HepG2 (cell line): ENCODE results near the gene NFATC3. TPM values are rescaled to one million over a fixed set of nuclear protein-coding genes. Genes with fewer than 3 reads are reported as not detected.

Experiments used
- CEBPG ChIP-seq: IDR thresholded peaks from 2 replicates; pipeline ENCODE4 v1.6.1; 2016
- HDAC6 ChIP-seq: fragments of 200-600 bp; sonication (generic); IDR thresholded peaks from 2 replicates; pipeline ENCODE4 v1.7.0; 2017; ENCODE audit warnings: mild to moderate bottlenecking, antibody characterized with exemption, low read length, low read depth
- HNRNPH1 ChIP-seq: fragments of 200-400 bp; formaldehyde crosslinking; optimal IDR thresholded peaks from 2 replicates; pipeline ENCODE3; 2017; ENCODE audit warnings: mild to moderate bottlenecking, low read depth, low read length
- KDM5B ChIP-seq: sonication (generic); formaldehyde crosslinking; IDR thresholded peaks from 2 replicates; pipeline ENCODE4 v1.4.0; 2020; ENCODE audit warnings: missing genetic modification reagents, mild to moderate bottlenecking, borderline replicate concordance
- KLF9 ChIP-seq: IDR thresholded peaks from 2 replicates; pipeline ENCODE4 v1.6.1; 2016; ENCODE audit warnings: low read depth
- MED1 ChIP-seq: sonication (generic); formaldehyde crosslinking; IDR thresholded peaks from 2 replicates; pipeline ENCODE4 v1.4.0; 2020; ENCODE audit warnings: missing genetic modification reagents
- MIER3 ChIP-seq: IDR thresholded peaks from 2 replicates; pipeline ENCODE4 v1.6.1; 2016; ENCODE audit warnings: missing compliant biosample characterization, borderline replicate concordance
- NFKB2 ChIP-seq: sonication (generic); formaldehyde crosslinking; IDR thresholded peaks from 2 replicates; pipeline ENCODE4 v1.4.0; 2020; ENCODE audit warnings: missing genetic modification reagents, borderline replicate concordance
- NR1H2 ChIP-seq: sonication (generic); formaldehyde crosslinking; IDR thresholded peaks from 2 replicates; pipeline ENCODE4 v1.8.1; 2022; ENCODE audit warnings: low read depth, missing genetic modification reagents, borderline replicate concordance
- RBM22 ChIP-seq: fragments of 200-400 bp; formaldehyde crosslinking; optimal IDR thresholded peaks from 2 replicates; pipeline ENCODE3; 2017; ENCODE audit warnings: mild to moderate bottlenecking, low read length, moderate library complexity
- RFX3 ChIP-seq: IDR thresholded peaks from 2 replicates; pipeline ENCODE4 v1.6.1; 2016; ENCODE audit warnings: missing biosample characterization, missing genetic modification reagents
- SMAD9 ChIP-seq: sonication (generic); formaldehyde crosslinking; IDR thresholded peaks from 2 replicates; pipeline ENCODE4 v1.5.1; 2020; ENCODE audit warnings: mild to moderate bottlenecking, missing genetic modification reagents
- TEAD3 ChIP-seq: optimal IDR thresholded peaks from 2 replicates; pipeline ENCODE3; 2016; ENCODE audit warnings: borderline replicate concordance
- TOE1 ChIP-seq: sonication (generic); formaldehyde crosslinking; IDR thresholded peaks from 2 replicates; pipeline ENCODE4 v1.4.0; 2020; ENCODE audit warnings: mild to moderate bottlenecking, missing genetic modification reagents
- ZBTB42 ChIP-seq: sonication (generic); formaldehyde crosslinking; IDR thresholded peaks from 2 replicates; pipeline ENCODE4 v1.5.0; 2020; ENCODE audit warnings: mild to moderate bottlenecking, missing genetic modification reagents
- ZEB1 ChIP-seq: IDR thresholded peaks from 2 replicates; pipeline ENCODE4 v1.6.1; 2012; ENCODE audit warnings: mild to moderate bottlenecking, low read depth, inconsistent platforms; ENCODE audit not compliant: insufficient replicate concordance
- ZNF335 ChIP-seq: sonication (generic); formaldehyde crosslinking; IDR thresholded peaks from 2 replicates; pipeline ENCODE4 v1.4.0; 2020; ENCODE audit warnings: missing genetic modification reagents
- ZNF747 ChIP-seq: sonication (generic); formaldehyde crosslinking; IDR thresholded peaks from 2 replicates; pipeline ENCODE4 v1.8.1; 2023; ENCODE audit warnings: missing genetic modification reagents, mild to moderate bottlenecking, borderline replicate concordance
- ZNF777 ChIP-seq: sonication (generic); formaldehyde crosslinking; IDR thresholded peaks from 2 replicates; pipeline ENCODE4 v1.4.0; 2020; ENCODE audit warnings: missing genetic modification reagents
- ZNF83 ChIP-seq: sonication (generic); formaldehyde crosslinking; IDR thresholded peaks from 2 replicates; pipeline ENCODE4 v1.4.0; 2020; ENCODE audit warnings: missing genetic modification reagents, mild to moderate bottlenecking, borderline replicate concordance
- polyA plus RNA-seq, 8 experiments: library from polyadenylated mRNA; depleted of rRNA in 3 of 8; stranded (reverse) in 7 of 8; unstranded in 1 of 8; fragments of >200 nt; fragmentation: Illumina TruSeq in 4 of 8; extraction: Trizol in 4 of 8; gene quantifications; 2 replicates each; pipeline versions ENCODE4 v1.2.1 to v1.2.3, GENCODE V29; 2011 to 2016; ENCODE audit warnings: low read depth in 4 of 8, missing spikeins in 1 of 8, mixed read lengths in 1 of 8; ENCODE audit not compliant: insufficient read depth in 1 of 8
- total RNA-seq, 5 experiments: library from RNA; depleted of rRNA; stranded (reverse); fragments of >200 nt; fragmentation: Illumina TruSeq; extraction: Trizol; gene quantifications; 2 replicates each; pipeline ENCODE4 v1.2.3, GENCODE V29; 2016; ENCODE audit warnings: low read depth in 1 of 5
- TF ChIP-seq, protein P1 (sequence below): sonication (generic); formaldehyde crosslinking; IDR thresholded peaks from 2 replicates; pipeline ENCODE4 v1.5.1; 2020; ENCODE audit warnings: mild to moderate bottlenecking, missing genetic modification reagents, borderline replicate concordance
- TF ChIP-seq, protein P2 (sequence below): sonication (generic); formaldehyde crosslinking; IDR thresholded peaks from 2 replicates; pipeline ENCODE4 v1.4.0; 2020; ENCODE audit warnings: missing genetic modification reagents

The NFATC3 gene
- total and polyA plus RNA-seq, 2 of the 13 experiments (the other 11 are each of a cell fraction or from before 2014, with no cell fraction given): 52.6 to 62.7 TPM

DNA sequence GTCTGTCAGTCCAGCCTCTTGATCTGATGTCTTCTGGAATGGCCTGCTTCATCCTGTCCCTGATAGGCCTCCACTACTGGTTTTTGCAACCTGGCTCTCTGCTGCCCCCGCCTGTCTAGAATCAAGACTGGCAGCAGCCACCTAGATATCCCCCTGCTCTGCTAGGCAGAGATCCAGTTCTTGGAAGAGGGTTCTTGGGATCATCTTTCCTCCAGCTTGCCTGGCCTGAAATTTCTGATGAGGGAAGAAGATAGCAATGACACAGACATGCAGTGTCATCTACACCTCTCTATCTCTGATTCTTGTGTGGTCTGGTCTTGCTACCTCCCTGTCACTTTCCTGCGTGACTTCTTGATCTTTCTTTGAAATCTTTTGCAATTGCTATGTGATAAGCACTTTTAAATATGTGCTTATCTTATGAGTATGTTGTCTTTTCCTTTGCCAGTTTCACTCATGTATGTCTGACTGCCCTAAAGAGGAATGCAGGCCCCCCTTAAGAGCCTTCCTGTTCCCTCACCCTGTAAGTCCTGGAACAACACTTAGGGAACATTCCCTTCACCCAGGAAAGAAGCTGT, 20.3 kb upstream of the NFATC3 start (continued):
- TF ChIP-seq, protein P1, sequence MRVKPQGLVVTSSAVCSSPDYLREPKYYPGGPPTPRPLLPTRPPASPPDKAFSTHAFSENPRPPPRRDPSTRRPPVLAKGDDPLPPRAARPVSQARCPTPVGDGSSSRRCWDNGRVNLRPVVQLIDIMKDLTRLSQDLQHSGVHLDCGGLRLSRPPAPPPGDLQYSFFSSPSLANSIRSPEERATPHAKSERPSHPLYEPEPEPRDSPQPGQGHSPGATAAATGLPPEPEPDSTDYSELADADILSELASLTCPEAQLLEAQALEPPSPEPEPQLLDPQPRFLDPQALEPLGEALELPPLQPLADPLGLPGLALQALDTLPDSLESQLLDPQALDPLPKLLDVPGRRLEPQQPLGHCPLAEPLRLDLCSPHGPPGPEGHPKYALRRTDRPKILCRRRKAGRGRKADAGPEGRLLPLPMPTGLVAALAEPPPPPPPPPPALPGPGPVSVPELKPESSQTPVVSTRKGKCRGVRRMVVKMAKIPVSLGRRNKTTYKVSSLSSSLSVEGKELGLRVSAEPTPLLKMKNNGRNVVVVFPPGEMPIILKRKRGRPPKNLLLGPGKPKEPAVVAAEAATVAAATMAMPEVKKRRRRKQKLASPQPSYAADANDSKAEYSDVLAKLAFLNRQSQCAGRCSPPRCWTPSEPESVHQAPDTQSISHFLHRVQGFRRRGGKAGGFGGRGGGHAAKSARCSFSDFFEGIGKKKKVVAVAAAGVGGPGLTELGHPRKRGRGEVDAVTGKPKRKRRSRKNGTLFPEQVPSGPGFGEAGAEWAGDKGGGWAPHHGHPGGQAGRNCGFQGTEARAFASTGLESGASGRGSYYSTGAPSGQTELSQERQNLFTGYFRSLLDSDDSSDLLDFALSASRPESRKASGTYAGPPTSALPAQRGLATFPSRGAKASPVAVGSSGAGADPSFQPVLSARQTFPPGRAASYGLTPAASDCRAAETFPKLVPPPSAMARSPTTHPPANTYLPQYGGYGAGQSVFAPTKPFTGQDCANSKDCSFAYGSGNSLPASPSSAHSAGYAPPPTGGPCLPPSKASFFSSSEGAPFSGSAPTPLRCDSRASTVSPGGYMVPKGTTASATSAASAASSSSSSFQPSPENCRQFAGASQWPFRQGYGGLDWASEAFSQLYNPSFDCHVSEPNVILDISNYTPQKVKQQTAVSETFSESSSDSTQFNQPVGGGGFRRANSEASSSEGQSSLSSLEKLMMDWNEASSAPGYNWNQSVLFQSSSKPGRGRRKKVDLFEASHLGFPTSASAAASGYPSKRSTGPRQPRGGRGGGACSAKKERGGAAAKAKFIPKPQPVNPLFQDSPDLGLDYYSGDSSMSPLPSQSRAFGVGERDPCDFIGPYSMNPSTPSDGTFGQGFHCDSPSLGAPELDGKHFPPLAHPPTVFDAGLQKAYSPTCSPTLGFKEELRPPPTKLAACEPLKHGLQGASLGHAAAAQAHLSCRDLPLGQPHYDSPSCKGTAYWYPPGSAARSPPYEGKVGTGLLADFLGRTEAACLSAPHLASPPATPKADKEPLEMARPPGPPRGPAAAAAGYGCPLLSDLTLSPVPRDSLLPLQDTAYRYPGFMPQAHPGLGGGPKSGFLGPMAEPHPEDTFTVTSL (CRISPR knock-in tag): no peak
- TF ChIP-seq CEBPG (CRISPR knock-in tag) (no peak), MED1 (CRISPR knock-in tag) (peak; percentile 54; the same call in 1 of the 2 replicates), HNRNPH1 (no peak), ZEB1 (no peak), TOE1 (CRISPR knock-in tag) (no peak), TEAD3 (CRISPR knock-in tag) (peak; percentile 58), MIER3 (CRISPR knock-in tag) (no peak; the same call in 1 of the 2 replicates), NR1H2 (CRISPR knock-in tag) (no peak), SMAD9 (CRISPR knock-in tag) (no peak), KLF9 (CRISPR knock-in tag) (0 out of 2 replicates have a peak, but pooled peaks have one; percentile 51), HDAC6 (no peak), ZNF777 (CRISPR knock-in tag) (no peak), ZNF747 (no peak), ZNF83 (CRISPR knock-in tag) (no peak), ZBTB42 (CRISPR knock-in tag) (no peak), KDM5B (CRISPR knock-in tag) (0 out of 2 replicates have a peak, but pooled peaks have one; percentile 13), ZNF335 (no peak), NFKB2 (CRISPR knock-in tag) (no peak), RFX3 (CRISPR knock-in tag) (no peak), RBM22 (no peak)
- TF ChIP-seq, protein P2, sequence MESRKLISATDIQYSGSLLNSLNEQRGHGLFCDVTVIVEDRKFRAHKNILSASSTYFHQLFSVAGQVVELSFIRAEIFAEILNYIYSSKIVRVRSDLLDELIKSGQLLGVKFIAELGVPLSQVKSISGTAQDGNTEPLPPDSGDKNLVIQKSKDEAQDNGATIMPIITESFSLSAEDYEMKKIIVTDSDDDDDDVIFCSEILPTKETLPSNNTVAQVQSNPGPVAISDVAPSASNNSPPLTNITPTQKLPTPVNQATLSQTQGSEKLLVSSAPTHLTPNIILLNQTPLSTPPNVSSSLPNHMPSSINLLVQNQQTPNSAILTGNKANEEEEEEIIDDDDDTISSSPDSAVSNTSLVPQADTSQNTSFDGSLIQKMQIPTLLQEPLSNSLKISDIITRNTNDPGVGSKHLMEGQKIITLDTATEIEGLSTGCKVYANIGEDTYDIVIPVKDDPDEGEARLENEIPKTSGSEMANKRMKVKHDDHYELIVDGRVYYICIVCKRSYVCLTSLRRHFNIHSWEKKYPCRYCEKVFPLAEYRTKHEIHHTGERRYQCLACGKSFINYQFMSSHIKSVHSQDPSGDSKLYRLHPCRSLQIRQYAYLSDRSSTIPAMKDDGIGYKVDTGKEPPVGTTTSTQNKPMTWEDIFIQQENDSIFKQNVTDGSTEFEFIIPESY: no peak
